Measurements from ENCODE around the gene RAB7A. TPM values are rescaled to one million over a fixed set of nuclear protein-coding genes. Genes with fewer than 3 reads are reported as not detected.

The RAB7A gene
- total RNA-seq, 1 donor from 2014 or later, result 122 TPM

GRCh38 chr3:128804017-128804810 lies 78.2 kb downstream of the RAB7A start:
- Histone ChIP-seq H3K27ac (peak overlapping the region; percentile 14), H3K4me1 (peaks cover 23% of the 10 kb centered on the region), H3K4me3 (peak overlapping the region; percentile 5 to 25), H3K9me3 (no peaks in the 10 kb centered on the region), H3K36me3 (peaks cover 0 to 46% of the 10 kb centered on the region in 2 donors), H3K27me3 (no peaks in the 10 kb centered on the region)
- TF ChIP-seq POLR2A (IDR thresholded peaks at IDR 0.05) (no peak), POLR2AphosphoS5 (IDR thresholded peaks at IDR 0.05; ENCODE audit: insufficient read depth in 1 of 2, low read depth in 1 of 2) (peak in 1 of 2 donors; percentile 30)
- DNase-seq (ENCODE audit: extremely low spot score in 2 of 2), result no peak
- intact Hi-C loops (cut with DNase I), result no loop called here

- intact Hi-C loops (cut with DNase I), result no loop called here
- Histone ChIP-seq H3K27me3 (no peaks in the 10 kb centered on the region), H3K4me1 (peaks cover 23% of the 10 kb centered on the region), H3K9me3 (no peaks in the 10 kb centered on the region), H3K4me3 (no peak overlapping the region), H3K27ac (peak overlapping the region; percentile 14), H3K36me3 (peaks cover 0 to 45% of the 10 kb centered on the region in 2 donors)
- TF ChIP-seq CTCF (IDR thresholded peaks at IDR 0.05), result no peak
- TF ChIP-seq POLR2A (IDR thresholded peaks at IDR 0.05), result no peak
- no peak for TF ChIP-seq POLR2AphosphoS5 (IDR thresholded peaks at IDR 0.05; ENCODE audit: insufficient read depth in 1 of 2, low read depth in 1 of 2)
- no peak for DNase-seq (ENCODE audit: extremely low spot score in 2 of 2)
Observed at GRCh38 chr3:128804811-128805155, 78.8 kb downstream of the RAB7A start.

GRCh38 chr3:128805772-128806171 lies 79.8 kb downstream of the RAB7A start:
- H3K27ac ChIP-seq, result no peak overlapping the region
- H3K4me1 ChIP-seq, result peaks cover 23% of the 10 kb centered on the region
- DNase-seq (ENCODE audit: extremely low spot score in 2 of 2), result no peak
- H3K9me3 ChIP-seq, result no peaks in the 10 kb centered on the region
- peaks cover 0 to 53% of the 10 kb centered on the region in 2 donors for H3K36me3 ChIP-seq
- no peak for TF ChIP-seq POLR2A (IDR thresholded peaks at IDR 0.05)
- TF ChIP-seq CTCF (IDR thresholded peaks at IDR 0.05), result no peak
- no peak for TF ChIP-seq POLR2AphosphoS5 (IDR thresholded peaks at IDR 0.05; ENCODE audit: insufficient read depth in 1 of 2, low read depth in 1 of 2)
- no peaks in the 10 kb centered on the region for H3K27me3 ChIP-seq
- H3K4me3 ChIP-seq, result no peak overlapping the region
- intact Hi-C loops (cut with DNase I), result no loop called here

GRCh38 chr3:128806588-128806987 lies 80.6 kb downstream of the RAB7A start:
- Histone ChIP-seq H3K27ac (no peak overlapping the region), H3K4me1 (peaks cover 23% of the 10 kb centered on the region), H3K27me3 (no peaks in the 10 kb centered on the region), H3K9me3 (no peaks in the 10 kb centered on the region), H3K36me3 (peaks cover 0 to 56% of the 10 kb centered on the region in 2 donors), H3K4me3 (no peak overlapping the region)
- TF ChIP-seq POLR2A (IDR thresholded peaks at IDR 0.05) (no peak), CTCF (IDR thresholded peaks at IDR 0.05) (no peak), POLR2AphosphoS5 (IDR thresholded peaks at IDR 0.05; ENCODE audit: insufficient read depth in 1 of 2, low read depth in 1 of 2) (no peak)
- DNase-seq (ENCODE audit: extremely low spot score in 2 of 2), result no peak
- intact Hi-C loops (cut with DNase I), result no loop called here

GRCh38 chr3:128807186-128807830 lies 81.3 kb downstream of the RAB7A start:
- H3K36me3 ChIP-seq, result peaks cover 0 to 56% of the 10 kb centered on the region in 2 donors
- no peak overlapping the region for H3K27ac ChIP-seq
- no peak for TF ChIP-seq CTCF (IDR thresholded peaks at IDR 0.05)
- no peak for TF ChIP-seq POLR2AphosphoS5 (IDR thresholded peaks at IDR 0.05; ENCODE audit: insufficient read depth in 1 of 2, low read depth in 1 of 2)
- no peak for TF ChIP-seq POLR2A (IDR thresholded peaks at IDR 0.05)
- H3K4me1 ChIP-seq, result peaks cover 23% of the 10 kb centered on the region
- no peak overlapping the region for H3K4me3 ChIP-seq
- intact Hi-C loops (cut with DNase I), result no loop called here
- DNase-seq (ENCODE audit: extremely low spot score in 2 of 2), result no peak
- H3K27me3 ChIP-seq, result no peaks in the 10 kb centered on the region
- no peaks in the 10 kb centered on the region for H3K9me3 ChIP-seq
